SU-DHL-6 (cell line): ENCODE data around the gene CA5A.

Source experiments
- CTCF ChIP-seq: fragments of 200-600 bp; sonication (generic); IDR thresholded peaks from one replicate; pipeline ENCODE4 v1.5.1; 2017; ENCODE audit warnings: antibody characterized with exemption, mild to moderate bottlenecking, low read length, moderate library complexity; ENCODE audit not compliant: insufficient read depth, poor library complexity, severe bottlenecking
- EZH2phosphoT487 ChIP-seq: fragments of 200-600 bp; sonication (generic), shearing (Covaris generic); conservative IDR thresholded peaks from 2 replicates; pipeline ENCODE4 v1.6.1; 2018; ENCODE audit warnings: mild to moderate bottlenecking, antibody characterized with exemption, low read length, moderate library complexity, mixed read lengths

DNA sequence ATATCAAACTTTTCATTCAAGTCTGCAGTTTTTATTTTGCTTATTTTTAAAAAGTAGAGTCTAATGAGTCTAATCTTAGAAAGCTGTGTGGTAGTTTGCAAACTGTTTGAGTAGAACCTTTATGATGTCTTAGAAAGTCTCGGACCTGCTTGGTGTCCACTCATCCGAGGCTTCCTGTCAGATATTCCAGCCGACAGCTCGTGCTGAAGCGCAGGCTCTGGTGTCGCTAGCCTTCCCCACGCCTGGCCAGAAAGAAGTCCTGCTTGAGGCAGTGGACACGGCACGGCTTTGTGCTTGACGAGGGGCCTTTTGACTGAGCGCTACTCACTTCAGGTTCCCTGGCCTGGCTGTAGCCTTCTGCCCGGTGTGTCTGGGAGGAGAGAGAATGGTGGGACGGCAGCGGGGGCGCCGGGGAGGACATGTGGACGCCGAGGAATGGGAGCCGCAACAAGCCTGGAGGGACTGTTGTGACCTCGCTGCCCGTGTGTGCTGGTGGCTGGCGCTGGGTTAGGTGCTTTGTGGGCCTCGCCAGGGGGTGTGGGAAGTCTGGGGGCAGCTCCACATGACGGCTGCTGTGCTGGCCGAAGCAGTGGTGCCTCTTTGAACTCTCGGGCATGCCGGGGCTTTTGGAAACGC lies 48.4 kb upstream of the CA5A start:
- TF ChIP-seq CTCF (no peak), EZH2phosphoT487 (no peak)
